DMS 273 treated with DMSO at 0.1 percent for 48 hours (cell line): ENCODE results near the gene TCF3.
A peak's percentile ranks its signal among the peaks of the same experiment; 100 is the strongest.

ENCODE experiments used
- DNase-seq: peaks from one replicate; lab custom pipeline; 2025; lab: John Stamatoyannopoulos, UW

Gene TCF3

GRCh38 chr19:1630012-1630411 lies 22.4 kb downstream of the TCF3 start:
- DNase-seq: no peak

GRCh38 chr19:1629256-1629808 lies 23.1 kb downstream of the TCF3 start:
- DNase-seq: no peak

GRCh38 chr19:1627194-1627593 lies 25.2 kb downstream of the TCF3 start:
- DNase-seq: no peak

GRCh38 chr19:1626417-1627010 lies 25.9 kb downstream of the TCF3 start:
- no peak for DNase-seq

GRCh38 chr19:1624458-1624857 lies 28.0 kb downstream of the TCF3 start:
- DNase-seq: no peak

- DNase-seq: no peak
Measured at GRCh38 chr19:1622541-1622940, 29.9 kb downstream of the TCF3 start.

- DNase-seq: no peak
Measured at GRCh38 chr19:1622007-1622406, 30.4 kb downstream of the TCF3 start.

- no peak for DNase-seq
Measured at GRCh38 chr19:1621574-1621973, 30.8 kb downstream of the TCF3 start.

- DNase-seq: no peak
Measured at GRCh38 chr19:1621021-1621420, 31.4 kb downstream of the TCF3 start.

GRCh38 chr19:1620502-1620901 lies 31.9 kb downstream of the TCF3 start:
- no peak for DNase-seq

GRCh38 chr19:1619703-1620102 lies 32.7 kb downstream of the TCF3 start:
- DNase-seq: no peak

- DNase-seq: no peak
Measured at GRCh38 chr19:1619094-1619439, 33.3 kb downstream of the TCF3 start.

GRCh38 chr19:1618157-1619093 lies 34.0 kb downstream of the TCF3 start:
- peak; percentile 13 for DNase-seq

- no peak for DNase-seq
Measured at GRCh38 chr19:1616875-1617274, 35.5 kb downstream of the TCF3 start.

GRCh38 chr19:1616396-1616795 lies 36.0 kb downstream of the TCF3 start:
- DNase-seq: no peak

GRCh38 chr19:1615156-1615765 lies 37.2 kb downstream of the TCF3 start:
- no peak for DNase-seq

- DNase-seq: no peak
Measured at GRCh38 chr19:1613808-1614570, 38.4 kb downstream of the TCF3 start.

GRCh38 chr19:1613146-1613545 lies 39.3 kb downstream of the TCF3 start:
- no peak for DNase-seq

- DNase-seq: no peak
Measured at GRCh38 chr19:1612114-1613086, 40.0 kb downstream of the TCF3 start.

GRCh38 chr19:1611353-1611752 lies 41.1 kb downstream of the TCF3 start:
- no peak for DNase-seq

- no peak for DNase-seq
Measured at GRCh38 chr19:1610579-1610978, 41.8 kb downstream of the TCF3 start.
